ENCODE data around the gene SHMT2. TPM values are rescaled to one million over a fixed set of nuclear protein-coding genes. Genes with fewer than 3 reads are reported as not detected.

SHMT2 gene
- total and polyA plus RNA-seq, 9 of the 15 experiments (the other 6 are each of a cell fraction or from before 2014, with no cell fraction given), result 46.1 to 319 (median 115) TPM

- H3K36me3 ChIP-seq (ENCODE audit: control insufficient read depth, insufficient read depth, low read length), result no peaks in the 10 kb centered on the region
- peaks cover 32 to 56% of the 10 kb centered on the region in 2 experiments for H3K4me1 ChIP-seq (replicated peaks in 1 of 2; ENCODE audit: control insufficient read depth in 2 of 2, insufficient read depth in 2 of 2, low read length in 2 of 2)
- ATAC-seq (no peak), DNase-seq (ENCODE audit: extremely low read depth in 1 of 4, low spot score in 3 of 4) (no peak), FAIRE-seq (no peak)
- H4K20me1 ChIP-seq (replicated peaks; ENCODE audit: control insufficient read depth, insufficient read depth, low read length), result 0 out of 2 replicates have a peak, but pooled peaks cover 4% of the 10 kb centered on the region
- intact Hi-C loops (cut with micrococcal nuclease), result loop anchor here (5.0 to 10.0 kb wide), 3 partner anchors 47 to 167 kb away; partner anchors contain the start of genes LRP1 and NEMP1
- POLR2A ChIA-PET, result interaction anchor here (0.5 to 0.6 kb wide), 3 partner anchors 48 to 1111 kb away, joined by 3 read pairs; no protein-coding TSS in a partner anchor
- WGBS (ENCODE audit: insufficient coverage, low coverage, missing lambda C conversion rate), result 44% methylated on average over 5 of the region's 6 CpGs
- H3K4me3 ChIP-seq, result no peak overlapping the region
- CTCF ChIA-PET (ENCODE audit: low intra/inter-chr PET ratio), result interaction anchor here (0.6 to 4.4 kb wide), 3 partner anchors 29 to 238 kb away, joined by 4 to 80 read pairs (median 4); no protein-coding TSS in a partner anchor
- in situ Hi-C loops (cut with MboI), result loop anchor here (5.0 kb wide), 1 partner anchor 37 kb away; no protein-coding TSS in a partner anchor
- no peaks in the 10 kb centered on the region for H3K9me3 ChIP-seq (replicated peaks; ENCODE audit: control insufficient read depth, insufficient read depth, low read depth, low read length)
- peak overlapping the region in 1 of 2 experiments; percentile 15; a peak in 1 of 4 replicates for H3K9ac ChIP-seq (ENCODE audit: insufficient read depth in 1 of 2, low read depth in 2 of 2, low read length in 2 of 2)
- peaks cover 2 to 23% of the 10 kb centered on the region in 2 experiments; a peak in 3 of 5 replicates for H3K27me3 ChIP-seq (ENCODE audit: control insufficient read depth in 2 of 2, insufficient read depth in 2 of 2, low read length in 2 of 2)
- peak overlapping the region; percentile 67; the same call in 1 of the 2 replicates for H3K4me2 ChIP-seq (ENCODE audit: insufficient read depth, low read length)
- no peak overlapping the region for H2AFZ ChIP-seq (ENCODE audit: low read depth, low read length)
- BruUV-seq (replicated peaks), result no TSS peak
- H3K27ac ChIP-seq (ENCODE audit: extremely low read depth, low read depth, low read length), result no peak overlapping the region
- TF ChIP-seq ATF4 (CRISPR knock-in tag; IDR thresholded peaks at IDR 0.05) (no peak), PHTF2 (CRISPR knock-in tag; IDR thresholded peaks at IDR 0.05) (no peak), TRIM28 (IDR thresholded peaks at IDR 0.05) (no peak), ETV1 (tag; conservative IDR thresholded peaks at IDR 0.05; ENCODE audit: low read depth) (no peak), ZNF253 (CRISPR knock-in tag; conservative IDR thresholded peaks at IDR 0.05) (no peak), MLLT1 (IDR thresholded peaks at IDR 0.05) (no peak), MCM2 (IDR thresholded peaks at IDR 0.05; ENCODE audit: low read depth) (no peak), NR2C2 (CRISPR knock-in tag; IDR thresholded peaks at IDR 0.05) (no peak), NR2C2 (tag; IDR thresholded peaks at IDR 0.05) (no peak), ELF4 (CRISPR knock-in tag; IDR thresholded peaks at IDR 0.05) (no peak), ZNF785 (CRISPR knock-in tag; IDR thresholded peaks at IDR 0.05) (no peak)
- TF ChIP-seq, protein P1, sequence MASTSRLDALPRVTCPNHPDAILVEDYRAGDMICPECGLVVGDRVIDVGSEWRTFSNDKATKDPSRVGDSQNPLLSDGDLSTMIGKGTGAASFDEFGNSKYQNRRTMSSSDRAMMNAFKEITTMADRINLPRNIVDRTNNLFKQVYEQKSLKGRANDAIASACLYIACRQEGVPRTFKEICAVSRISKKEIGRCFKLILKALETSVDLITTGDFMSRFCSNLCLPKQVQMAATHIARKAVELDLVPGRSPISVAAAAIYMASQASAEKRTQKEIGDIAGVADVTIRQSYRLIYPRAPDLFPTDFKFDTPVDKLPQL (IDR thresholded peaks at IDR 0.05; ENCODE audit: extremely low read depth, insufficient read length), result no peak
- no peaks in the 10 kb centered on the region for H3K9me1 ChIP-seq (ENCODE audit: control insufficient read depth, insufficient read depth, low read length)
- H3K79me2 ChIP-seq (ENCODE audit: control insufficient read depth, insufficient read depth, low read length), result no peaks in the 10 kb centered on the region
Measured at GRCh38 chr12:57244312-57244696, 14.8 kb downstream of the SHMT2 start.

Measured in K562 (cell line).